ENCODE data around the gene TMTC2. TPM values are rescaled to one million over a fixed set of nuclear protein-coding genes. Genes with fewer than 3 reads are reported as not detected.

The TMTC2 gene
- polyA plus RNA-seq, 1 experiment = 5.6 TPM

- Histone ChIP-seq H3K27me3 (ENCODE audit: control insufficient read depth, insufficient read depth, low read length) (no peaks in the 10 kb centered on the region), H3K36me3 (ENCODE audit: control insufficient read depth, insufficient read depth, low read length) (no peaks in the 10 kb centered on the region; the same call in 1 of the 2 replicates), H3K4me3 (ENCODE audit: low read depth, low read length) (no peak overlapping the region)
- ChIA-PET POLR2A (no interaction called here), CTCF (no interaction called here)
- DNase-seq (ENCODE audit: low read depth) = no peak
- TF ChIP-seq CTCF (IDR thresholded peaks at IDR 0.05; ENCODE audit: insufficient read depth, low read depth, low read length) = no peak
Measured at GRCh38 chr12:82858534-82858917, 171.8 kb downstream of the TMTC2 start.

- POLR2A ChIA-PET = no interaction called here
- H3K27me3 ChIP-seq (ENCODE audit: control insufficient read depth, insufficient read depth, low read length) = no peaks in the 10 kb centered on the region
- CTCF ChIA-PET = no interaction called here
- no peaks in the 10 kb centered on the region for H3K36me3 ChIP-seq (ENCODE audit: control insufficient read depth, insufficient read depth, low read length)
- peak; percentile 80 for DNase-seq (ENCODE audit: low read depth)
- TF ChIP-seq CTCF (IDR thresholded peaks at IDR 0.05; ENCODE audit: insufficient read depth, low read depth, low read length) = no peak
- H3K4me3 ChIP-seq (ENCODE audit: low read depth, low read length) = no peak overlapping the region
Measured at GRCh38 chr12:82862069-82862841, 175.5 kb downstream of the TMTC2 start.

GRCh38 chr12:82862876-82863649 is 176.4 kb downstream of the TMTC2 start:
- Histone ChIP-seq H3K36me3 (ENCODE audit: control insufficient read depth, insufficient read depth, low read length) (no peaks in the 10 kb centered on the region), H3K4me3 (ENCODE audit: low read depth, low read length) (no peak overlapping the region), H3K27me3 (ENCODE audit: control insufficient read depth, insufficient read depth, low read length) (no peaks in the 10 kb centered on the region)
- POLR2A ChIA-PET = no interaction called here
- DNase-seq (ENCODE audit: low read depth) = no peak
- no peak for TF ChIP-seq CTCF (IDR thresholded peaks at IDR 0.05; ENCODE audit: insufficient read depth, low read depth, low read length)
- CTCF ChIA-PET = no interaction called here

- POLR2A ChIA-PET = no interaction called here
- no peak for DNase-seq (ENCODE audit: low read depth)
- Histone ChIP-seq H3K27me3 (ENCODE audit: control insufficient read depth, insufficient read depth, low read length) (no peaks in the 10 kb centered on the region), H3K4me3 (ENCODE audit: low read depth, low read length) (no peak overlapping the region), H3K36me3 (ENCODE audit: control insufficient read depth, insufficient read depth, low read length) (no peaks in the 10 kb centered on the region)
- no peak for TF ChIP-seq CTCF (IDR thresholded peaks at IDR 0.05; ENCODE audit: insufficient read depth, low read depth, low read length)
- CTCF ChIA-PET = no interaction called here
Measured at GRCh38 chr12:82866227-82866775, 179.6 kb downstream of the TMTC2 start.

- Histone ChIP-seq H3K4me3 (ENCODE audit: low read depth, low read length) (no peak overlapping the region), H3K36me3 (ENCODE audit: control insufficient read depth, insufficient read depth, low read length) (no peaks in the 10 kb centered on the region), H3K27me3 (ENCODE audit: control insufficient read depth, insufficient read depth, low read length) (no peaks in the 10 kb centered on the region)
- no peak for TF ChIP-seq CTCF (IDR thresholded peaks at IDR 0.05; ENCODE audit: insufficient read depth, low read depth, low read length)
- ChIA-PET POLR2A (no interaction called here), CTCF (no interaction called here)
- no peak for DNase-seq (ENCODE audit: low read depth)
Measured at GRCh38 chr12:82866946-82867345, 180.2 kb downstream of the TMTC2 start.

Data from BJ (cell line).